Activated T-helper 9 cell treated with anti-CD3 and anti-CD28 coated beads, Interleukin-2, amount 50 U/mL, for 16 hours (primary cell): ENCODE results near the gene SH2D1A.

Source experiments
- DNase-seq: peaks from one replicate; pipeline ENCODE4 v3.0.0-alpha.2; 2020; ENCODE audit warnings: low read depth

SH2D1A gene

GRCh38 chrX:124421898-124422655 is 75.7 kb downstream of the SH2D1A start:
- no peak for DNase-seq
